ENCODE measurements around the gene ZNF526.

Gene ZNF526

GRCh38 chr19:42184401-42184861, 35.7 kb upstream of the ZNF526 start:
- no peak overlapping the region for H3K4ac ChIP-seq (ENCODE audit: low read depth in 1 of 2, low read length in 2 of 2)
- H3K23ac ChIP-seq (ENCODE audit: low read length in 2 of 2) = no peak overlapping the region
- no peak overlapping the region for H4K8ac ChIP-seq (ENCODE audit: low read length)
- H3K27me3 ChIP-seq (ENCODE audit: control insufficient read depth in 1 of 2, insufficient read depth in 1 of 2, low read length in 2 of 2) = peaks cover 28 to 31% of the 10 kb centered on the region in 2 experiments
- H3K4me2 ChIP-seq (ENCODE audit: low read length, poor library complexity, severe bottlenecking) = no peak overlapping the region
- peak; percentile 80 for DNase-seq
- H4K91ac ChIP-seq (ENCODE audit: low read length) = no peak overlapping the region
- H2BK5ac ChIP-seq (ENCODE audit: low read depth, low read length, poor library complexity, severe bottlenecking) = no peak overlapping the region
- H2AK5ac ChIP-seq (ENCODE audit: low read length, severe bottlenecking) = no peak overlapping the region
- no peak overlapping the region for H2BK120ac ChIP-seq (ENCODE audit: low read depth, low read length)
- no peak overlapping the region for H3K14ac ChIP-seq (ENCODE audit: low read length in 2 of 2)
- no peaks in the 10 kb centered on the region for H3K4me1 ChIP-seq (ENCODE audit: control insufficient read depth, insufficient read depth, low read depth, low read length)
- peak overlapping the region; percentile 51 for H3K9ac ChIP-seq (ENCODE audit: low read length)
- H2AFZ ChIP-seq (ENCODE audit: low read depth, low read length) = no peak overlapping the region
- no peaks in the 10 kb centered on the region for H3K36me3 ChIP-seq (ENCODE audit: control insufficient read depth in 1 of 2, insufficient read depth in 2 of 2, low read depth in 1 of 2, low read length in 2 of 2)
- H3K27ac ChIP-seq (ENCODE audit: low read length, poor library complexity, severe bottlenecking) = no peak overlapping the region
- no peak overlapping the region for H3K4me3 ChIP-seq (ENCODE audit: insufficient read depth in 1 of 2, low read depth in 1 of 2, low read length in 2 of 2)
- H3K18ac ChIP-seq (ENCODE audit: low read depth in 1 of 2, low read length in 2 of 2) = no peak overlapping the region
- no peaks in the 10 kb centered on the region for H3K9me3 ChIP-seq (ENCODE audit: control insufficient read depth, low read length)
- H2BK12ac ChIP-seq (ENCODE audit: low read length in 2 of 2) = no peak overlapping the region
- WGBS = 0% methylated on average over 1 of the region's 1 CpG
- no peak overlapping the region for H2BK15ac ChIP-seq (ENCODE audit: low read depth, poor library complexity, severe bottlenecking)
- no peaks in the 10 kb centered on the region for H3K79me1 ChIP-seq (replicated peaks; ENCODE audit: low read length, poor library complexity, severe bottlenecking)

GRCh38 chr19:42185277-42185676, 34.8 kb upstream of the ZNF526 start:
- Histone ChIP-seq H3K36me3 (ENCODE audit: control insufficient read depth in 1 of 2, insufficient read depth in 2 of 2, low read depth in 1 of 2, low read length in 2 of 2) (no peaks in the 10 kb centered on the region), H2AFZ (ENCODE audit: low read depth, low read length) (no peak overlapping the region), H3K4ac (ENCODE audit: low read depth in 1 of 2, low read length in 2 of 2) (no peak overlapping the region), H3K4me3 (ENCODE audit: insufficient read depth in 1 of 2, low read depth in 1 of 2, low read length in 2 of 2) (no peak overlapping the region), H3K79me1 (replicated peaks; ENCODE audit: low read length, poor library complexity, severe bottlenecking) (no peaks in the 10 kb centered on the region), H2AK5ac (ENCODE audit: low read length, severe bottlenecking) (no peak overlapping the region), H3K9ac (ENCODE audit: low read length) (peak overlapping the region; percentile 31), H3K27ac (ENCODE audit: low read length, poor library complexity, severe bottlenecking) (no peak overlapping the region), H3K9me3 (ENCODE audit: control insufficient read depth, low read length) (no peaks in the 10 kb centered on the region), H2BK5ac (ENCODE audit: low read depth, low read length, poor library complexity, severe bottlenecking) (no peak overlapping the region), H4K91ac (ENCODE audit: low read length) (no peak overlapping the region), H3K23ac (ENCODE audit: low read length in 2 of 2) (no peak overlapping the region), H2BK12ac (ENCODE audit: low read length in 2 of 2) (no peak overlapping the region), H3K14ac (ENCODE audit: low read length in 2 of 2) (no peak overlapping the region), H3K4me1 (ENCODE audit: control insufficient read depth, insufficient read depth, low read depth, low read length) (no peaks in the 10 kb centered on the region), H3K18ac (ENCODE audit: low read depth in 1 of 2, low read length in 2 of 2) (peak overlapping the region in 1 of 2 experiments; percentile 14), H2BK15ac (ENCODE audit: low read depth, poor library complexity, severe bottlenecking) (no peak overlapping the region), H3K4me2 (ENCODE audit: low read length, poor library complexity, severe bottlenecking) (no peak overlapping the region), H2BK120ac (ENCODE audit: low read depth, low read length) (no peak overlapping the region), H4K8ac (ENCODE audit: low read length) (no peak overlapping the region), H3K27me3 (ENCODE audit: control insufficient read depth in 1 of 2, insufficient read depth in 1 of 2, low read length in 2 of 2) (peaks cover 19 to 23% of the 10 kb centered on the region in 2 experiments)
- DNase-seq = no peak

DNA sequence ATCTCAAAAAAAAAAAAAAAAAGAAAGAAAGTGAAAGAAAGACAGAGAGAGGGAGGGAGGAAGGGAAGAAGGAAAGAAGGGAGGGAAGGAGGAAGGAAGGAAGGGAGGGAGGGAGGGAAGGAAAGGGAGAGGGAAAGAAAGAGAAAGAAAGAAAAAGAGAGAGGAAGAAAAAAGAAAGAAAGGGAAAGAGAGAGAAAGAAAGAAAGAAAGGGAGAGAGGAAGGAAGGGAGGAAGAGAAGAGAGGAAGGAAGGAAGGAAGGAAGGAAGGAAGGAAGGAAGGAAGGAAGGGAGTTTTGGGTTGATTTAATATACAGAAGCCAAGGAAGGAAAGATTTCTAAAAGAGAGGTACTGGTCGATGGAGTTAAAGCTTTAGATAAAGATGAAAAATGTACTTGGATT, 31.4 kb upstream of the ZNF526 start:
- no peak overlapping the region for H3K4me2 ChIP-seq (ENCODE audit: low read length, poor library complexity, severe bottlenecking)
- no peak overlapping the region for H2BK5ac ChIP-seq (ENCODE audit: low read depth, low read length, poor library complexity, severe bottlenecking)
- no peak overlapping the region for H2AK5ac ChIP-seq (ENCODE audit: low read length, severe bottlenecking)
- H4K8ac ChIP-seq (ENCODE audit: low read length) = no peak overlapping the region
- no peak overlapping the region for H3K27ac ChIP-seq (ENCODE audit: low read length, poor library complexity, severe bottlenecking)
- no peak overlapping the region for H3K4ac ChIP-seq (ENCODE audit: low read depth in 1 of 2, low read length in 2 of 2)
- WGBS = 95% methylated on average over 1 of the region's 1 CpG
- H3K36me3 ChIP-seq (ENCODE audit: control insufficient read depth in 1 of 2, insufficient read depth in 2 of 2, low read depth in 1 of 2, low read length in 2 of 2) = no peaks in the 10 kb centered on the region
- no peak overlapping the region for H3K9ac ChIP-seq (ENCODE audit: low read length)
- H3K18ac ChIP-seq (ENCODE audit: low read depth in 1 of 2, low read length in 2 of 2) = no peak overlapping the region
- H3K14ac ChIP-seq (ENCODE audit: low read length in 2 of 2) = no peak overlapping the region
- DNase-seq = no peak
- no peak overlapping the region for H3K4me3 ChIP-seq (ENCODE audit: insufficient read depth in 1 of 2, low read depth in 1 of 2, low read length in 2 of 2)
- H3K23ac ChIP-seq (ENCODE audit: low read length in 2 of 2) = no peak overlapping the region
- H3K27me3 ChIP-seq (ENCODE audit: control insufficient read depth in 1 of 2, insufficient read depth in 1 of 2, low read length in 2 of 2) = no peaks in the 10 kb centered on the region
- no peak overlapping the region for H2BK120ac ChIP-seq (ENCODE audit: low read depth, low read length)
- H2AFZ ChIP-seq (ENCODE audit: low read depth, low read length) = no peak overlapping the region
- no peak overlapping the region for H2BK12ac ChIP-seq (ENCODE audit: low read length in 2 of 2)
- no peak overlapping the region for H4K91ac ChIP-seq (ENCODE audit: low read length)
- H3K9me3 ChIP-seq (ENCODE audit: control insufficient read depth, low read length) = peaks cover 5% of the 10 kb centered on the region
- H3K79me1 ChIP-seq (replicated peaks; ENCODE audit: low read length, poor library complexity, severe bottlenecking) = no peaks in the 10 kb centered on the region
- H3K4me1 ChIP-seq (ENCODE audit: control insufficient read depth, insufficient read depth, low read depth, low read length) = no peaks in the 10 kb centered on the region
- no peak overlapping the region for H2BK15ac ChIP-seq (ENCODE audit: low read depth, poor library complexity, severe bottlenecking)

DNA sequence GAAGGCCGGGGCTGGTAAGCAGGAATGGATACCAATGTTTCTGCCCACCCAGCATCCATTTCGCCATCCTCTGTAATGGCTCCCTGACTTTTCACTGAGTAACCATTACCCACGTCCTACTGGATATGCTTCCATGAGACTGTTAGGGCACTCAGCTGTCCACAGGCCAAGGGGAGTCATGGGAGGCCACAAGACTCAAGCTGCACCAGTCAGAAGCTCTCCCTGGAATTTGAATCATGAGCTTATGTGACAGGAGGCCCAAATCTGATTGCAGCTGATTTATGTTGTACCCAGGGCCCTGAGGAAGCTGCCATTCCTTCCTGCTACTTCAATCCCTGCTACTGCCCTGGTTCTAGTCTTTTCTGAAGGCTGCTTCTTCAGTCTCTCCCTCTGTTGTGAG, 31.0 kb upstream of the ZNF526 start:
- WGBS = 75% methylated on average over 3 of the region's 3 CpGs
- H3K14ac ChIP-seq (ENCODE audit: low read length in 2 of 2) = no peak overlapping the region
- H3K4ac ChIP-seq (ENCODE audit: low read depth in 1 of 2, low read length in 2 of 2) = no peak overlapping the region
- H3K9me3 ChIP-seq (ENCODE audit: control insufficient read depth, low read length) = peaks cover 7% of the 10 kb centered on the region
- H3K4me2 ChIP-seq (ENCODE audit: low read length, poor library complexity, severe bottlenecking) = no peak overlapping the region
- no peak overlapping the region for H2BK12ac ChIP-seq (ENCODE audit: low read length in 2 of 2)
- H3K4me1 ChIP-seq (ENCODE audit: control insufficient read depth, insufficient read depth, low read depth, low read length) = no peaks in the 10 kb centered on the region
- H2AFZ ChIP-seq (ENCODE audit: low read depth, low read length) = no peak overlapping the region
- H3K27me3 ChIP-seq (ENCODE audit: control insufficient read depth in 1 of 2, insufficient read depth in 1 of 2, low read length in 2 of 2) = no peaks in the 10 kb centered on the region
- no peak overlapping the region for H2BK120ac ChIP-seq (ENCODE audit: low read depth, low read length)
- H3K9ac ChIP-seq (ENCODE audit: low read length) = no peak overlapping the region
- no peak overlapping the region for H2AK5ac ChIP-seq (ENCODE audit: low read length, severe bottlenecking)
- H3K79me1 ChIP-seq (replicated peaks; ENCODE audit: low read length, poor library complexity, severe bottlenecking) = no peaks in the 10 kb centered on the region
- no peak overlapping the region for H2BK5ac ChIP-seq (ENCODE audit: low read depth, low read length, poor library complexity, severe bottlenecking)
- H2BK15ac ChIP-seq (ENCODE audit: low read depth, poor library complexity, severe bottlenecking) = no peak overlapping the region
- no peak overlapping the region for H3K18ac ChIP-seq (ENCODE audit: low read depth in 1 of 2, low read length in 2 of 2)
- H4K8ac ChIP-seq (ENCODE audit: low read length) = no peak overlapping the region
- no peak overlapping the region for H3K4me3 ChIP-seq (ENCODE audit: insufficient read depth in 1 of 2, low read depth in 1 of 2, low read length in 2 of 2)
- H3K36me3 ChIP-seq (ENCODE audit: control insufficient read depth in 1 of 2, insufficient read depth in 2 of 2, low read depth in 1 of 2, low read length in 2 of 2) = no peaks in the 10 kb centered on the region
- DNase-seq = no peak
- no peak overlapping the region for H3K23ac ChIP-seq (ENCODE audit: low read length in 2 of 2)
- H3K27ac ChIP-seq (ENCODE audit: low read length, poor library complexity, severe bottlenecking) = no peak overlapping the region
- no peak overlapping the region for H4K91ac ChIP-seq (ENCODE audit: low read length)
